Measurements from ENCODE around the gene PODXL2. TPM values are rescaled to one million over a fixed set of nuclear protein-coding genes. Genes with fewer than 3 reads are reported as not detected.

PODXL2 gene
- total RNA-seq, 1 donor from 2014 or later, result 3.3 TPM

- no peaks in the 10 kb centered on the region for H3K27me3 Mint-ChIP-seq
- no peak overlapping the region for H3K27ac Mint-ChIP-seq
- peaks cover 19% of the 10 kb centered on the region for H3K36me3 Mint-ChIP-seq (ENCODE audit: low read depth)
- ATAC-seq (ENCODE audit: low read depth) (no peak), DNase-seq (no peak)
- no peak overlapping the region for H3K4me3 Mint-ChIP-seq
- TF ChIP-seq CTCF (IDR thresholded peaks at IDR 0.05), result no peak
- no peaks in the 10 kb centered on the region for H3K9me3 Mint-ChIP-seq
- peaks cover 23% of the 10 kb centered on the region for H3K4me1 Mint-ChIP-seq
- ChIA-PET POLR2A (interaction anchor here (1.5 kb wide), 1 partner anchor 8 kb away, joined by 4 read pairs; no protein-coding TSS in a partner anchor), CTCF (interaction anchor here (0.9 kb wide), 1 partner anchor 277 kb away, joined by 4 read pairs; no protein-coding TSS in a partner anchor)
- intact Hi-C loops (cut with micrococcal nuclease), result no loop called here
Observed at GRCh38 chr3:127682561-127682960, 53.6 kb downstream of the PODXL2 start.

GRCh38 chr3:127684871-127685707, 56.1 kb downstream of the PODXL2 start:
- Mint-ChIP-seq H3K27ac (no peak overlapping the region), H3K36me3 (ENCODE audit: low read depth) (peaks cover 2% of the 10 kb centered on the region), H3K9me3 (no peaks in the 10 kb centered on the region), H3K27me3 (no peaks in the 10 kb centered on the region), H3K4me1 (peaks cover 23% of the 10 kb centered on the region), H3K4me3 (no peak overlapping the region)
- intact Hi-C loops (cut with micrococcal nuclease), result no loop called here
- POLR2A ChIA-PET, result no interaction called here
- ATAC-seq (ENCODE audit: low read depth), result no peak
- TF ChIP-seq CTCF (IDR thresholded peaks at IDR 0.05), result no peak
- peak; percentile 10 for DNase-seq
- CTCF ChIA-PET, result interaction anchor here (1.0 kb wide), 1 partner anchor 11 kb away, joined by 4 read pairs; no protein-coding TSS in a partner anchor

- intact Hi-C loops (cut with micrococcal nuclease), result no loop called here
- Mint-ChIP-seq H3K9me3 (no peaks in the 10 kb centered on the region), H3K4me1 (peaks cover 24% of the 10 kb centered on the region), H3K4me3 (no peak overlapping the region), H3K27ac (no peak overlapping the region), H3K27me3 (no peaks in the 10 kb centered on the region), H3K36me3 (ENCODE audit: low read depth) (no peaks in the 10 kb centered on the region)
- ChIA-PET CTCF (no interaction called here), POLR2A (no interaction called here)
- ATAC-seq (ENCODE audit: low read depth) (no peak), DNase-seq (no peak)
- no peak for TF ChIP-seq CTCF (IDR thresholded peaks at IDR 0.05)
Observed at GRCh38 chr3:127685708-127686511, 56.9 kb downstream of the PODXL2 start.

- ChIA-PET POLR2A (no interaction called here), CTCF (no interaction called here)
- Mint-ChIP-seq H3K27me3 (no peaks in the 10 kb centered on the region), H3K9me3 (no peaks in the 10 kb centered on the region), H3K4me1 (peaks cover 25% of the 10 kb centered on the region), H3K36me3 (ENCODE audit: low read depth) (no peaks in the 10 kb centered on the region), H3K4me3 (no peak overlapping the region), H3K27ac (no peak overlapping the region)
- ATAC-seq (ENCODE audit: low read depth) (no peak), DNase-seq (no peak)
- no peak for TF ChIP-seq CTCF (IDR thresholded peaks at IDR 0.05)
- intact Hi-C loops (cut with micrococcal nuclease), result no loop called here
Observed at GRCh38 chr3:127686512-127686894, 57.5 kb downstream of the PODXL2 start.

GRCh38 chr3:127687228-127687737, 58.3 kb downstream of the PODXL2 start:
- no peaks in the 10 kb centered on the region for H3K27me3 Mint-ChIP-seq
- intact Hi-C loops (cut with micrococcal nuclease), result no loop called here
- peaks cover 24% of the 10 kb centered on the region for H3K4me1 Mint-ChIP-seq
- TF ChIP-seq CTCF (IDR thresholded peaks at IDR 0.05), result no peak
- ChIA-PET CTCF (no interaction called here), POLR2A (no interaction called here)
- H3K4me3 Mint-ChIP-seq, result no peak overlapping the region
- H3K27ac Mint-ChIP-seq, result no peak overlapping the region
- H3K36me3 Mint-ChIP-seq (ENCODE audit: low read depth), result no peaks in the 10 kb centered on the region
- H3K9me3 Mint-ChIP-seq, result no peaks in the 10 kb centered on the region
- no peak for DNase-seq
- no peak for ATAC-seq (ENCODE audit: low read depth)
